Cardiac muscle cell (in vitro differentiated cells and primary cell): ENCODE measurements around the gene TBC1D3B. TPM values are rescaled to one million over a fixed set of nuclear protein-coding genes. Genes with fewer than 3 reads are reported as not detected.

ENCODE experiments used
- DNase-seq, 2 donors: peaks; one replicate each; pipeline versions ENCODE4 v3.0.0 to v3.0.0-alpha.2; 2010 to 2017; ENCODE audit warnings: low read depth in 1 of 2, low spot score in 1 of 2
- H3K27ac ChIP-seq: fragments of 200-600 bp; sonication (generic); 2 replicates; pipeline ENCODE4 v1.5.1; 2016
- H3K27me3 ChIP-seq: fragments of 200-600 bp; sonication (generic); 2 replicates; pipeline ENCODE4 v1.6.0; 2016; ENCODE audit warnings: control low read depth
- H3K36me3 ChIP-seq: fragments of 200-600 bp; sonication (generic); 2 replicates; pipeline ENCODE4 v1.5.1; 2016; ENCODE audit warnings: control low read depth
- H3K4me1 ChIP-seq: fragments of 200-600 bp; sonication (generic); 2 replicates; pipeline ENCODE4 v1.8.1; 2017; ENCODE audit warnings: low read depth, mild to moderate bottlenecking, mixed run types
- H3K4me3 ChIP-seq: fragments of 200-600 bp; sonication (generic); 2 replicates; pipeline ENCODE4 v1.5.1; 2016; ENCODE audit warnings: mild to moderate bottlenecking
- H3K9me3 ChIP-seq: fragments of 200-600 bp; sonication (generic); 2 replicates; pipeline ENCODE4 v1.5.1; 2017; ENCODE audit warnings: low read depth, mild to moderate bottlenecking, control low read depth
- CTCF ChIP-seq: IDR thresholded peaks from 2 replicates; pipeline ENCODE4 v1.5.1; 2012; ENCODE audit warnings: low read depth, mild to moderate bottlenecking, low read length
- polyA plus RNA-seq: library from polyadenylated mRNA; unstranded; fragments of >200 nt; fragmentation: Nextera tagmentation; extraction: Ambion mirVana; gene quantifications from 2 replicates; pipeline ENCODE4 v1.2.1, GENCODE V29; 2016
- total RNA-seq: library from RNA; depleted of rRNA; stranded (reverse); fragments of >200 nt; gene quantifications from 2 replicates; pipeline ENCODE4 v1.2.3, GENCODE V29; 2016

Gene TBC1D3B
- total and polyA plus RNA-seq, 2 experiments from 2014 or later = 4.0 to 5.5 TPM

- no peaks in the 10 kb centered on the region for H3K9me3 ChIP-seq
- no peaks in the 10 kb centered on the region for H3K4me1 ChIP-seq
- TF ChIP-seq CTCF = no peak
- H3K36me3 ChIP-seq = no peaks in the 10 kb centered on the region
- DNase-seq = no peak
- H3K27ac ChIP-seq = no peak overlapping the region
- no peak overlapping the region for H3K4me3 ChIP-seq
- H3K27me3 ChIP-seq = peaks cover 15% of the 10 kb centered on the region
Observed at GRCh38 chr17:36144981-36145729, 31.3 kb downstream of the TBC1D3B start.

- Histone ChIP-seq H3K36me3 (no peaks in the 10 kb centered on the region), H3K27ac (no peak overlapping the region), H3K4me1 (no peaks in the 10 kb centered on the region), H3K9me3 (no peaks in the 10 kb centered on the region), H3K27me3 (peaks cover 15% of the 10 kb centered on the region), H3K4me3 (no peak overlapping the region)
- TF ChIP-seq CTCF = no peak
- DNase-seq = no peak
Observed at GRCh38 chr17:36144014-36144413, 32.4 kb downstream of the TBC1D3B start.

GRCh38 chr17:36142806-36143205 is 33.6 kb downstream of the TBC1D3B start:
- H3K9me3 ChIP-seq = no peaks in the 10 kb centered on the region
- no peak overlapping the region for H3K27ac ChIP-seq
- no peak for TF ChIP-seq CTCF
- H3K36me3 ChIP-seq = no peaks in the 10 kb centered on the region
- peaks cover 18% of the 10 kb centered on the region for H3K27me3 ChIP-seq
- H3K4me1 ChIP-seq = no peaks in the 10 kb centered on the region
- DNase-seq = no peak
- H3K4me3 ChIP-seq = no peak overlapping the region

GRCh38 chr17:36142235-36142634 is 34.2 kb downstream of the TBC1D3B start:
- Histone ChIP-seq H3K27ac (no peak overlapping the region), H3K27me3 (peaks cover 24% of the 10 kb centered on the region), H3K4me1 (no peaks in the 10 kb centered on the region), H3K4me3 (no peak overlapping the region), H3K9me3 (no peaks in the 10 kb centered on the region), H3K36me3 (no peaks in the 10 kb centered on the region)
- no peak for DNase-seq
- no peak for TF ChIP-seq CTCF

- no peaks in the 10 kb centered on the region for H3K9me3 ChIP-seq
- peaks cover 17% of the 10 kb centered on the region for H3K4me1 ChIP-seq
- H3K4me3 ChIP-seq = no peak overlapping the region
- peaks cover 17% of the 10 kb centered on the region for H3K27me3 ChIP-seq
- no peaks in the 10 kb centered on the region for H3K36me3 ChIP-seq
- no peak for DNase-seq
- H3K27ac ChIP-seq = no peak overlapping the region
- TF ChIP-seq CTCF = no peak
Observed at GRCh38 chr17:36136439-36136838, 40.0 kb downstream of the TBC1D3B start.
